Keratinocyte (primary cell): ENCODE measurements around the gene DISC1.

ENCODE experiments used
- CTCF ChIP-seq, 3 experiments: IDR thresholded peaks in 1 of 3; conservative IDR thresholded peaks in 1 of 3; optimal IDR thresholded peaks in 1 of 3; 2 replicates in 2 of 3; 3 replicates in 1 of 3; pipeline versions ENCODE3 to v1.5.1; 2011; ENCODE audit warnings: low read length in 3 of 3, mild to moderate bottlenecking in 3 of 3, moderate library complexity in 2 of 3, control low read depth in 1 of 3, inconsistent platforms in 1 of 3; ENCODE audit not compliant: insufficient read depth in 2 of 3; ENCODE audit errors: extremely low read depth in 1 of 3
- EZH2 ChIP-seq: IDR thresholded peaks from one replicate; pipeline ENCODE4 v1.6.1; 2012; ENCODE audit warnings: inconsistent platforms, mild to moderate bottlenecking, low read length, moderate library complexity

- TF ChIP-seq CTCF (optimal IDR thresholded peaks at IDR 0.05 in 1 of 3, IDR thresholded peaks at IDR 0.05 in 1 of 3, conservative IDR thresholded peaks at IDR 0.05 in 1 of 3; ENCODE audit: extremely low read depth in 1 of 3, insufficient read depth in 2 of 3, low read length in 3 of 3): no peak
- TF ChIP-seq EZH2: no peak
These were observed 17.3 kb downstream of the DISC1 start for GRCh38 chr1:231643935-231644237.
